ENCODE measurements around the gene EP400. TPM values are rescaled to one million over a fixed set of nuclear protein-coding genes. Genes with fewer than 3 reads are reported as not detected.
"Not testable (repeated sequence)": the region's sequence is repeated elsewhere in the genome, so short reads cannot be mapped to it uniquely, and the experiment has no call there.

The EP400 gene
- total RNA-seq, 1 donor from 2014 or later = 8.8 TPM

DNA sequence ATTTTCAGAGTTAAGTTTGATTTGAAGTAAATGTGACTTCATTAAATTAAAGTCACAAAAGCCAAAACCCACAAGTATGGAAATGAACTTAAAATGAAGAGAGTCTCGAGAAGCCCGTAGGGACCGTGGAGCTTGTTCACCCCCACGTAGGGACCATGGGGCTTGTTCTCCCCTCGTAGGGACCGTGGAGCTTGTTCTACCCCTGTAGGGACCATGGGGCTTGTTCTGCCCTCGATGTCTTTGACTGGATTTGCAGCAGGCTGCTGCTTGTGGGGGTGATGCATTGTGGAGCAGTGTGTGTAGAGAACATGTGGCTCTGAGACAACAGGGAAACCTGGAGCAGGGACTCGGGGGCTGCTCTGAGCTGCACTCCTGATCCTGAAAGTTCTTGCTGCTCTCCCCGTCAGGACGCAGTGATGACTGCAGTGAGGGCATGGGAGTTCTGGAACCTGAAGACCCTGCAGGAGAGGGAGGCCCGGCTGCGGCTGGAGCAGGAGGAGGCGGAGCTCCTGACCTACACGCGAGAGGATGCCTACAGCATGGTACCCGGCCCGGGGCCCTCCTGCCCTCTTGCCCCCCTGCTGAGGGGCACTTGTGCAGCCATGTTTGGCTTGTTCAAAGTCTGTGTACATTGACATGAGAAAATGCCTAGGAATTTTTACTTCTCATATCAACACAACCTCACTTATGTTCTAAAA, 94.2 kb downstream of the EP400 start:
- DNase-seq (ENCODE audit: low read depth, low spot score) = no peak

- no peak for DNase-seq (ENCODE audit: low read depth, low spot score)
Measured at GRCh38 chr12:132044661-132045412, 95.1 kb downstream of the EP400 start.

- DNase-seq (ENCODE audit: low read depth, low spot score) = no peak
Measured at GRCh38 chr12:132045751-132046150, 96.0 kb downstream of the EP400 start.

- no peak for DNase-seq (ENCODE audit: low read depth, low spot score)
Measured at GRCh38 chr12:132046561-132046960, 96.8 kb downstream of the EP400 start.

GRCh38 chr12:132047630-132048029, 97.9 kb downstream of the EP400 start:
- not testable (repeated sequence) for DNase-seq (ENCODE audit: low read depth, low spot score)

DNA sequence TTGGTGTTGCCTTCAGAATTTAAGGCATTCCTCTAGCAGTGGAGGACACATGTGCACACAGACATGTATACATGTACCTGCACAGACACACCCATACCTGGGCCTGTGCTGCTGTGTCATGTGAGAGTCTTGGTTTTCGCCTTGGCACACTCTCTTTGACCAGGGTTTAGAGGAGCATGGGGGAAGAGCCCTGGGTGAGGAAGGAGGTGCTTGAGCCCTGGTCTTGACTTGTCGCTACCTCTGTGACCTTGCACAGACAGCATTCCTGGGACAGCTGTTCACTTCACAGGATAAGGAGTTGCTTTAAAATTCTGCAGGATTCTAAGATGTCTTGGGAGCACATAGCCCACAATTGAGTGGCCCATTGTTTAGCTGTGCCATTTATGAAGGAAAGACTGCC, 99.7 kb downstream of the EP400 start:
- no peak for DNase-seq (ENCODE audit: low read depth, low spot score)

DNA sequence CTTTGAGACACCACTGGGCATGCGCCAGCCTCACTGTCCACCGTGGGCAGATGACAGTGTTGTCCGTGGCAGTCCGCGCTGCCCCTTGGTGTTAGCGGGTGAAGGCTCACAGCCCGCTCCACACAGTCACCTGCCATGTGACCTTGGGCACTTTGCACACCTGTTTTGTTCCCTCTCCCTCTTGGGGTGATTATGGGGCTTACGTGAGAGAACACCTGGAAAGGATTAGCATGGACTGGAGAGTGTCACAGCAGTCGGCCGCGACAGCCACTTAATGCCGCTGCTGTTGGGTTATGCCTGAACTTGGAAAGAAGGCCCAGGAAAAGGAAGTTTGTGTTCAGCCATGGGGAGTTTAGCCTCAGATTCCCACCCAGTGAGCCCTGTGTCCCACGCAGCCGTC, 100.1 kb downstream of the EP400 start:
- no peak for DNase-seq (ENCODE audit: low read depth, low spot score)

- not testable (repeated sequence) for DNase-seq (ENCODE audit: low read depth, low spot score)
Measured at GRCh38 chr12:132051718-132052117, 102.0 kb downstream of the EP400 start.

GRCh38 chr12:132052196-132052932, 102.6 kb downstream of the EP400 start:
- no peak for DNase-seq (ENCODE audit: low read depth, low spot score)

DNA sequence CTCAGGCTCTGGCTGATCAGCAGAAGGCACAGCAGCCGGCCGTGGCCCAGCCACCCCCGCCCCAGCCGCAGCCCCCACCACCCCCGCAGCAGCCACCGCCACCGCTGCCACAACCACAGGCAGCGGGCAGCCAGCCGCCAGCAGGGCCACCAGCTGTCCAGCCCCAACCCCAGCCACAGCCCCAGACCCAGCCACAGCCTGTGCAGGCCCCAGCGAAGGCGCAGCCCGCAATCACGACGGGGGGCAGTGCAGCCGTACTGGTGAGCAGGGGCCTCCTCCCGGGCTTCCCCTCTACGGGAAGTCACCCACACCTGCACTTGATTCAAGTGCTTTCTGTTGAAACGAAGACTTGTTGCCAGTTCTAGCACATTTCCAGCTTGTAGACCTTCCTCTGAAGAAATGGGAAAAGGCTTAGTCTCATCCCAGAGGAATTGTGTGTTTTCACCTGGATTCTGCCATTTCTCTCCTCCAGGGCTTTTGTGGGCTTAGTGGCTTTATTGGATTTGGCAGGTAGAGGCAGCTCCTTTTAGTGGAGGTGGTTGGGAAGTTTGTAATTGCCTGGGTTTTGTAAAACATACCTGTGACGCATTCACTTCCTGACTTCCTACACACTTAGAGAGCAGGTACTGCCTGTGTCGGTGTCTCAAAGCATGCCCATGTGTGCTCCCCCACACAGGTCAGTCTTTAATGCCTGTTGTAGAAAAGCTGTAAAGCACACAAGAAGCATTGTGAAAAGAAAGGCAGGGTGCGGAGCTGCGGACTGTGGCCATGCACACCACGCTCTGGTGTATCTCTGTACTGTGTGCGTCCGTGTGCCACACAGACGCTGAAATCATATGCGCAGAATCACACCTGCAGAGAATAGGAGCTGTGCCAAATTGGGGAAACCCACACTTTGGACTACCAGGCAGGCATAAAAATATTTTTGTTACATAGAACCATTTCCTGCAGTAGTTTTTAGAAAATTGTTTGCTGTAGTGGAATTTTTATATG, 103.9 kb downstream of the EP400 start:
- no peak for DNase-seq (ENCODE audit: low read depth, low spot score)

DNA sequence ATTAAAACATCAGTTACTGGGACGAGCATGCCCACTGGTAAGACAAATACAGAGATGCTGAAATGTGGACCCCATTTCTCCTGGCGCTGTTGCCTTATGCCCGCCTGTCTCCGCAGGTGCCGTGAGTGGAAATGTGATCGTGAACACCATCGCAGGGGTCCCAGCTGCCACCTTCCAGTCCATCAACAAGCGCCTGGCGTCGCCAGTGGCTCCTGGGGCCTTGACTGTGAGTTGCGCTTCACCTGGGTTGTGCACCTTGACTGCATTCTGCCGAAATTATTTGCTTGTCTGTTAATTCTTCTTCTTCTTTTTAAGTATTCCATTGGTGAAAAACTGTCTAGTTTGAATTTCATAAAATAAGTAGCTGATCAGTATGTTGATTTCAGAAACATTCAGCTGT, 105.2 kb downstream of the EP400 start:
- no peak for DNase-seq (ENCODE audit: low read depth, low spot score)

- no peak for DNase-seq (ENCODE audit: low read depth, low spot score)
Measured at GRCh38 chr12:132055535-132056096, 105.9 kb downstream of the EP400 start.

- no peak for DNase-seq (ENCODE audit: low read depth, low spot score)
Measured at GRCh38 chr12:132056320-132056719, 106.6 kb downstream of the EP400 start.

DNA sequence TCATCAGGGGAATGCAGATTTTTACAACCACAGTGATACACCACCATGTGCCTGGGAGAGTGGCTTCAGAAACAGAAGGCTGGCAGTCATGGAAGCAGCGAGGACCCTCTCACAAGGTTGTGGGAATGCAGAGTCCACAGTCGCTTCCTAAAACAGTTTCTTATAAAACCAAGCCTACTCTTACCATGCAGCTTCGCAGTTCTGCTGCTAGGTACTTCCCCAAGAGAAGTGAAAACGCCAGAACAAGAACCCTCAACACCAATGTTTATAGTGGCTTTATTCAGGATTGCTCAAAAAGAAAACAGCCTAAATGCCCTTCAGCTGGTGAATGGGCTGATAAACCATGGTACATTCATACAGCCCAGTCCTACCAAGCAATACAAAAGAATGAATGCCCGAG, 107.2 kb downstream of the EP400 start:
- no peak for DNase-seq (ENCODE audit: low read depth, low spot score)

DNA sequence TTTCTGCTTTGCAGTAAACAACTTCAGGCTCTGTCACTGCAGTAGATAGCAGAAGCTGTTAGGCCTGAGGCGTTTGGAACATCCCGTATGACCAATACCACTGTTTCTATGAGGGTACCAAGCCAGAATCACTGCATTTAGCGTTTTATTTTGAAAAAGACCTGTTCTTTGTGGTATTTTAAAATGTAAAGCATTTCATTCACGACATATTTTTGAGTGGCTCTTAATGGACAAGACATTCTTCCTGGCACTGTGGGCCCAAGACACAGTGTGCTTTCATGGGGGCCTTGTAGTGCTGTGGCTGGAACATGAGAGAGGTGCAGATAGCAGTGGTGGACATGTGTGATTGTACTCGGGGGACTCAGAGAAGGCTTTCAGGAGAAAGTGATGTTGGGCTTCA, 107.9 kb downstream of the EP400 start:
- DNase-seq (ENCODE audit: low read depth, low spot score) = no peak

DNA sequence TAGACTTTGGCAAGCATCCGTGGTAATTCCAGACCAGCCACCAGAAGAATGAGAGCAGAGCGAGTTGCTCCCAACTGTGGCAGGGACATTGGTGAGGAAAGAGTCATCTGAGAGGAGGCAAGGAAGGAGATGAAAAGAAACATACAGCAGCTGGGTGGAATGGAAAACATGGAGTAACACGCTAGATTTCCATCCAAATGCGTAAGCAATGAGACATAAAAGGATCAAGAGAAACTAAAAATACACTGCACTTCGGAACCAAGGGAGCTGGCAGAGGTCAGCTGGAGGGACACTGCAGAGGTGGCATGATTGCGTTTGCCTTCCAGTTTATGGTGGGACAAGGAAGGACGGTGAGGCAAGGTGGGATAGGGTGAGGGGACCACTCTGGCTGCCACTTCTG, 111.5 kb downstream of the EP400 start:
- no peak for DNase-seq (ENCODE audit: low read depth, low spot score)

DNA sequence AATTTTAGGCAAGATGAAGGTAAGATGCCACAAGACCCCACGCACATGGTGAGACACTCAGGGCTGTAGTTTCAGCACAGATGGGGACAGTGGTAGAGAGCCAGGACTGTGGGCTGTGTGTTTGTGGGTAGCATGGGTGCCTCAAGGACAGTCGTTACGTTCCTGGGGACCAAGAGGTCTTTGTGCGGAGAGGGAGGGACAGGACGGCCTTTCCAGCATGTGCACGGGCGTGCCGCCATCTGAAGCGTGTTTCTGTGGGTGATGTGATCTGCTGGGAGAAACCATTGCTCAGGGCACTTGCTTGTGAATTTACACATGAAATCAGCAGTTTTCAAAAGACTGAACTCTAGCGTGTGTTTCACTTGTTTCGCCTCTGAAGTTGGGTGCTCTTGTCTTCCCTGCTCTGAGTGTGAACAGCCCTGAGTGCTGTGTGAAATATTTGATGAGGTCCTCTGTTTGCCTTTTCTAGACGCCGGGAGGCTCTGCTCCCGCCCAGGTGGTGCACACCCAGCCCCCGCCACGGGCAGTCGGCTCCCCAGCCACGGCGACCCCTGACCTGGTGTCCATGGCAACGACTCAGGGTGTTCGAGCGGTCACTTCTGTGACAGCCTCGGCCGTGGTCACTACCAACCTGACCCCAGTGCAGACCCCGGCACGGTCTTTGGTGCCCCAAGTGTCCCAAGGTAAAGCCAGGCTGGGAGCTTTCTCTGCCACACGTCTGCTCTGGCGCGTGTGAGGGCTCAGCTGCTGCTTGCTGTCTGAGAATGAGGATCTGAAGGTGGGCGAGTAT, 112.1 kb downstream of the EP400 start:
- no peak for DNase-seq (ENCODE audit: low read depth, low spot score)

DNA sequence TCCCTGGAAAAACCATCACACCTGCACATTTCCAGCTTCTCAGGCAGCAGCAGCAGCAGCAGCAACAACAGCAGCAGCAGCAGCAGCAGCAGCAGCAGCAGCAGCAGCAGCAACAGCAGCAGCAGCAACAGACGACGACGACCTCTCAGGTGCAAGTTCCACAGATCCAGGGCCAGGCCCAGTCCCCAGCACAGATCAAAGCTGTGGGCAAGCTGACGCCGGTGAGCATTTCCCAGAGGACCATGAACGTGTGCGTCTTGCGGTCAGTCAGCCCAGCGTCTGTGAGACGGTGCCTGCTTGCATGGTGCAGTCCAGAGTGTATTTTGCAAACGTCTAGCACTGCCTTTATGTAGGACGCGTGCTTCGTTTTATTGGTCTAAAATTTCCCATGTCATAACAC, 112.7 kb downstream of the EP400 start:
- no peak for DNase-seq (ENCODE audit: low read depth, low spot score)

DNA sequence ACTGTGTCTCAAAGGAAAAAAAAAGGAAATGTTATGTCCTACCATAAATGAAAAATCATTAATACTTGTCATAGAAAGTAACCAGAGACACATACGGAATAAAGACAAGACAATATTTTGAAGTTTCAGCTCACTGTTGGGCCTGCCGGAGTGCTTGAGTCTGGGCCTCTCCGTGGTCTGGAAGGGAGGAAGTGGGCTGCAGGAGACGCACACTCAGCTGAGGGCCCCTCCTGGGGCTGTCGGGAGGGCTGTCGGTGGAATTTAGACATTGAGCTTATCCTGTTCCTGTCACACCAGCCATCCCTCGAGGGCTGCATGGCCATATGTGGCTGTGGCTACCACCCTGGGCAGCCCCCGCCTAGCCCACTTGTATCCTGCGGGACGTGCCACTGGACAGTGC, 113.7 kb downstream of the EP400 start:
- no peak for DNase-seq (ENCODE audit: low read depth, low spot score)

DNA sequence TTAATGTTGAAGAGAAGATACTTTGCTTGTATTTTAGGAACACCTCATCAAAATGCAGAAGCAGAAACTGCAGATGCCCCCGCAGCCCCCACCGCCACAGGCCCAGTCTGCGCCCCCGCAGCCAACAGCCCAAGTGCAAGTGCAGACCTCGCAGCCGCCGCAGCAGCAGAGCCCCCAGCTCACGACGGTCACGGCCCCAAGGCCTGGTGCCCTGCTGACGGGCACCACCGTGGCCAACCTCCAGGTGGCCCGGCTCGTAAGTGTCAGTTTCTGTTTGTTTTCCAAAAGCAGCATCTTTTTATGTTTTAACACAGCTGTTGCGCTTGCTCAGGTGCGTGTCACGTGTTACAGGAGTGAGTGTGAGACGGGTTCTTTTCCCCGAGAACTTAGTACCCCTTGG, 114.9 kb downstream of the EP400 start:
- no peak for DNase-seq (ENCODE audit: low read depth, low spot score)

All from pulmonary artery endothelial cell (primary cell).